ENCODE data around the gene PTH1R.

PTH1R gene

GRCh38 chr3:46881596-46882376 lies 4.3 kb downstream of the PTH1R start:
- H3K27ac ChIP-seq, result no peak overlapping the region
- DNase-seq (ENCODE audit: low spot score), result no peak
- POLR2A ChIA-PET (ENCODE audit: low non-redundant PET), result no interaction called here
- CTCF ChIA-PET, result interaction anchor here (0.6 to 1.2 kb wide), 4 partner anchors 13 to 282 kb away, joined by 3 to 4 read pairs (median 3); partner anchors contain the start of gene SETD2
- TF ChIP-seq CTCF (conservative IDR thresholded peaks at IDR 0.05; ENCODE audit: low read depth), result no peak

- DNase-seq (ENCODE audit: low spot score), result no peak
- no peak for TF ChIP-seq CTCF (conservative IDR thresholded peaks at IDR 0.05; ENCODE audit: low read depth)
- POLR2A ChIA-PET (ENCODE audit: low non-redundant PET), result no interaction called here
- H3K27ac ChIP-seq, result no peak overlapping the region
- CTCF ChIA-PET, result interaction anchor here (0.6 to 1.2 kb wide), 5 partner anchors 12 to 282 kb away, joined by 3 to 4 read pairs (median 3); partner anchors contain the start of gene SETD2
Measured at GRCh38 chr3:46882377-46883053, 5.0 kb downstream of the PTH1R start.

- ChIA-PET POLR2A (ENCODE audit: low non-redundant PET) (no interaction called here), CTCF (interaction anchor here (0.6 to 1.2 kb wide), 2 partner anchors 12 to 60 kb away, joined by 3 read pairs; no protein-coding TSS in a partner anchor)
- TF ChIP-seq CTCF (conservative IDR thresholded peaks at IDR 0.05; ENCODE audit: low read depth), result no peak
- no peak overlapping the region for H3K27ac ChIP-seq
- DNase-seq (ENCODE audit: low spot score), result no peak
Measured at GRCh38 chr3:46883054-46883829, 5.7 kb downstream of the PTH1R start.

GRCh38 chr3:46883830-46884185 lies 6.3 kb downstream of the PTH1R start:
- no peak for TF ChIP-seq CTCF (conservative IDR thresholded peaks at IDR 0.05; ENCODE audit: low read depth)
- POLR2A ChIA-PET (ENCODE audit: low non-redundant PET), result no interaction called here
- H3K27ac ChIP-seq, result no peak overlapping the region
- CTCF ChIA-PET, result interaction anchor here (0.6 kb wide), 1 partner anchor 35 kb away, joined by 3 read pairs; no protein-coding TSS in a partner anchor
- no peak for DNase-seq (ENCODE audit: low spot score)

GRCh38 chr3:46884427-46884826 lies 6.9 kb downstream of the PTH1R start:
- H3K27ac ChIP-seq, result no peak overlapping the region
- POLR2A ChIA-PET (ENCODE audit: low non-redundant PET), result no interaction called here
- no peak for DNase-seq (ENCODE audit: low spot score)
- TF ChIP-seq CTCF (conservative IDR thresholded peaks at IDR 0.05; ENCODE audit: low read depth), result no peak
- CTCF ChIA-PET, result interaction anchor here (0.6 kb wide), 1 partner anchor 36 kb away, joined by 3 read pairs; no protein-coding TSS in a partner anchor

- no peak for TF ChIP-seq CTCF (conservative IDR thresholded peaks at IDR 0.05; ENCODE audit: low read depth)
- ChIA-PET POLR2A (ENCODE audit: low non-redundant PET) (no interaction called here), CTCF (no interaction called here)
- no peak for DNase-seq (ENCODE audit: low spot score)
- no peak overlapping the region for H3K27ac ChIP-seq
Measured at GRCh38 chr3:46884929-46885328, 7.4 kb downstream of the PTH1R start.

Data from RWPE1 (cell line).